Coronary artery (tissue), 2 donors: ENCODE data around the gene RASSF6.

Experiments
- DNase-seq: peaks from one replicate; pipeline ENCODE4 v3.0.0-alpha.2; 2017; ENCODE audit warnings: low spot score
- H3K27ac ChIP-seq, 2 donors: fragments of 200-600 bp; sonication (generic); one replicate each; pipeline ENCODE4 v1.5.1; 2016 to 2019
- H3K4me3 ChIP-seq: fragments of 200-600 bp; sonication (generic); 2 replicates; pipeline ENCODE4 v1.5.1; 2016; ENCODE audit warnings: mild to moderate bottlenecking, moderate library complexity
- CTCF ChIP-seq: fragments of 200-600 bp; sonication (generic); IDR thresholded peaks from one replicate; pipeline ENCODE4 v1.5.1; 2019; ENCODE audit warnings: antibody characterized with exemption

The RASSF6 gene

GRCh38 chr4:73539386-73539785 lies 80.8 kb downstream of the RASSF6 start:
- Histone ChIP-seq H3K27ac (no peak overlapping the region), H3K4me3 (no peak overlapping the region)
- DNase-seq = no peak
- TF ChIP-seq CTCF = no peak

GRCh38 chr4:73538162-73538561 lies 82.1 kb downstream of the RASSF6 start:
- Histone ChIP-seq H3K4me3 (no peak overlapping the region), H3K27ac (no peak overlapping the region)
- TF ChIP-seq CTCF = no peak
- DNase-seq = no peak

- H3K4me3 ChIP-seq = no peak overlapping the region
- no peak for TF ChIP-seq CTCF
- no peak overlapping the region for H3K27ac ChIP-seq
- DNase-seq = no peak
Observed at GRCh38 chr4:73533515-73534422, 86.5 kb downstream of the RASSF6 start.

GRCh38 chr4:73528171-73528570 lies 92.1 kb downstream of the RASSF6 start:
- H3K27ac ChIP-seq = no peak overlapping the region
- TF ChIP-seq CTCF = no peak
- H3K4me3 ChIP-seq = no peak overlapping the region
- no peak for DNase-seq

- TF ChIP-seq CTCF = no peak
- DNase-seq = no peak
- Histone ChIP-seq H3K4me3 (no peak overlapping the region), H3K27ac (no peak overlapping the region)
Observed at GRCh38 chr4:73527196-73527595, 93.0 kb downstream of the RASSF6 start.

- no peak overlapping the region for H3K27ac ChIP-seq
- no peak for TF ChIP-seq CTCF
- DNase-seq = no peak
- no peak overlapping the region for H3K4me3 ChIP-seq
Observed at GRCh38 chr4:73525611-73526010, 94.6 kb downstream of the RASSF6 start.

- TF ChIP-seq CTCF = no peak
- DNase-seq = no peak
- Histone ChIP-seq H3K27ac (no peak overlapping the region), H3K4me3 (no peak overlapping the region)
Observed at GRCh38 chr4:73523126-73523525, 97.1 kb downstream of the RASSF6 start.
